C4-2B (cell line): Measurements from ENCODE around the gene KDM3A.

Experiments
- CTCF ChIP-seq: fragments of 450-650 bp; conservative IDR thresholded peaks from 2 replicates; pipeline ENCODE4 v1.5.1; 2017; ENCODE audit warnings: mild to moderate bottlenecking
- ZFX ChIP-seq: fragments of 450-650 bp; IDR thresholded peaks from 2 replicates; pipeline ENCODE4 v1.6.1; 2017

- TF ChIP-seq CTCF (peak; percentile 74), ZFX (no peak)
Measured at GRCh38 chr2:86396291-86396785, 44.8 kb upstream of the KDM3A start.
